HG03064 (cell line): ENCODE measurements around the gene PCDHGA9.
A peak's percentile ranks its signal among the peaks of the same experiment; 100 is the strongest.
"Not testable (repeated sequence)": the region's sequence is repeated elsewhere in the genome, so short reads cannot be mapped to it uniquely, and the experiment has no call there.

ENCODE experiments used
- ATAC-seq: cut with Tn5 transposase; IDR thresholded peaks from one replicate; pipeline ENCODE4 v1.9.1; 2021; ENCODE audit warnings: low read depth; ENCODE audit not compliant: unreplicated experiment

Gene PCDHGA9

GRCh38 chr5:141412854-141413539 lies 10.4 kb downstream of the PCDHGA9 start, which contains the start of gene PCDHGA10:
PCDHGA10 (plus strand) TSS chr5:141412987; CDS start chr5:141413176, 189 bp downstream.
- ATAC-seq = peak; percentile 72

- no peak for ATAC-seq
These were observed 11.0 kb downstream of the PCDHGA9 start for GRCh38 chr5:141413540-141414069.

- ATAC-seq = not testable (repeated sequence)
These were observed 12.1 kb downstream of the PCDHGA9 start for GRCh38 chr5:141414548-141415274.

GRCh38 chr5:141415275-141415618 lies 12.7 kb downstream of the PCDHGA9 start:
- ATAC-seq = not testable (repeated sequence)

GRCh38 chr5:141417494-141418172 lies 15.1 kb downstream of the PCDHGA9 start, which contains the start of gene PCDHGB7:
PCDHGB7 (plus strand) TSS chr5:141417677; CDS start chr5:141417860, 183 bp downstream.
- peak; percentile 74 for ATAC-seq

GRCh38 chr5:141419074-141419880 lies 16.7 kb downstream of the PCDHGA9 start:
- ATAC-seq = no peak

GRCh38 chr5:141420855-141421488 lies 18.4 kb downstream of the PCDHGA9 start, which contains the start of gene PCDHGA11:
PCDHGA11 (plus strand) TSS chr5:141421051; CDS start chr5:141421228, 177 bp downstream.
- peak; percentile 52 for ATAC-seq

- no peak for ATAC-seq
These were observed 18.9 kb downstream of the PCDHGA9 start for GRCh38 chr5:141421489-141421855.

GRCh38 chr5:141422742-141423291 lies 20.2 kb downstream of the PCDHGA9 start:
- ATAC-seq = no peak

GRCh38 chr5:141427783-141428426 lies 25.3 kb downstream of the PCDHGA9 start:
- ATAC-seq = no peak

- peak; percentile 95 for ATAC-seq
These were observed 27.9 kb downstream of the PCDHGA9 start, which contains the start of gene PCDHGA12 for GRCh38 chr5:141430332-141431113. PCDHGA12 (plus strand) TSS chr5:141430507; CDS start chr5:141430760, 253 bp downstream.

GRCh38 chr5:141431286-141431685 lies 28.7 kb downstream of the PCDHGA9 start:
- no peak for ATAC-seq

GRCh38 chr5:141432308-141432707 lies 29.7 kb downstream of the PCDHGA9 start:
- not testable (repeated sequence) for ATAC-seq

- not testable (repeated sequence) for ATAC-seq
These were observed 30.1 kb downstream of the PCDHGA9 start for GRCh38 chr5:141432726-141433125.

- ATAC-seq = no peak
These were observed 31.4 kb downstream of the PCDHGA9 start for GRCh38 chr5:141434006-141434405.

- no peak for ATAC-seq
These were observed 34.6 kb downstream of the PCDHGA9 start for GRCh38 chr5:141437221-141437620.

- ATAC-seq = no peak
These were observed 37.0 kb downstream of the PCDHGA9 start for GRCh38 chr5:141439411-141440141.
